Measurements from ENCODE around the gene ANK3.

- TF ChIP-seq CBFB (CRISPR knock-in tag; IDR thresholded peaks at IDR 0.05; ENCODE audit: low read depth) = no peak
- no peak for TF ChIP-seq SP1 (CRISPR knock-in tag; conservative IDR thresholded peaks at IDR 0.05)
- TF ChIP-seq CTCF (IDR thresholded peaks at IDR 0.05) = no peak
- TF ChIP-seq, protein P1, sequence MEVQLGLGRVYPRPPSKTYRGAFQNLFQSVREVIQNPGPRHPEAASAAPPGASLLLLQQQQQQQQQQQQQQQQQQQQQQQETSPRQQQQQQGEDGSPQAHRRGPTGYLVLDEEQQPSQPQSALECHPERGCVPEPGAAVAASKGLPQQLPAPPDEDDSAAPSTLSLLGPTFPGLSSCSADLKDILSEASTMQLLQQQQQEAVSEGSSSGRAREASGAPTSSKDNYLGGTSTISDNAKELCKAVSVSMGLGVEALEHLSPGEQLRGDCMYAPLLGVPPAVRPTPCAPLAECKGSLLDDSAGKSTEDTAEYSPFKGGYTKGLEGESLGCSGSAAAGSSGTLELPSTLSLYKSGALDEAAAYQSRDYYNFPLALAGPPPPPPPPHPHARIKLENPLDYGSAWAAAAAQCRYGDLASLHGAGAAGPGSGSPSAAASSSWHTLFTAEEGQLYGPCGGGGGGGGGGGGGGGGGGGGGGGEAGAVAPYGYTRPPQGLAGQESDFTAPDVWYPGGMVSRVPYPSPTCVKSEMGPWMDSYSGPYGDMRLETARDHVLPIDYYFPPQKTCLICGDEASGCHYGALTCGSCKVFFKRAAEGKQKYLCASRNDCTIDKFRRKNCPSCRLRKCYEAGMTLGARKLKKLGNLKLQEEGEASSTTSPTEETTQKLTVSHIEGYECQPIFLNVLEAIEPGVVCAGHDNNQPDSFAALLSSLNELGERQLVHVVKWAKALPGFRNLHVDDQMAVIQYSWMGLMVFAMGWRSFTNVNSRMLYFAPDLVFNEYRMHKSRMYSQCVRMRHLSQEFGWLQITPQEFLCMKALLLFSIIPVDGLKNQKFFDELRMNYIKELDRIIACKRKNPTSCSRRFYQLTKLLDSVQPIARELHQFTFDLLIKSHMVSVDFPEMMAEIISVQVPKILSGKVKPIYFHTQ (CRISPR knock-in tag; IDR thresholded peaks at IDR 0.05) = no peak
- no peak for TF ChIP-seq KAT7 (CRISPR knock-in tag; IDR thresholded peaks at IDR 0.05; ENCODE audit: borderline replicate concordance)
- TF ChIP-seq ZNF425 (CRISPR knock-in tag; conservative IDR thresholded peaks at IDR 0.05) = no peak
- no peak for TF ChIP-seq NR2C2 (CRISPR knock-in tag; IDR thresholded peaks at IDR 0.05)
- TF ChIP-seq ZNF138 (CRISPR knock-in tag; conservative IDR thresholded peaks at IDR 0.05) = no peak
Measured at GRCh38 chr10:60257767-60258428, 131.8 kb downstream of the ANK3 start.

Data from WTC11 (cell line).